Activated T-helper 1 cell treated with Interleukin-2 at 50 U/mL for 16 hours (primary cell): Measurements from ENCODE around the gene PLA2G4B.
A peak's percentile ranks its signal among the peaks of the same experiment; 100 is the strongest.

ENCODE experiments used
- DNase-seq: peaks from one replicate; pipeline ENCODE4 v3.0.0-alpha.2; 2020; ENCODE audit warnings: low read depth

Gene PLA2G4B

DNA sequence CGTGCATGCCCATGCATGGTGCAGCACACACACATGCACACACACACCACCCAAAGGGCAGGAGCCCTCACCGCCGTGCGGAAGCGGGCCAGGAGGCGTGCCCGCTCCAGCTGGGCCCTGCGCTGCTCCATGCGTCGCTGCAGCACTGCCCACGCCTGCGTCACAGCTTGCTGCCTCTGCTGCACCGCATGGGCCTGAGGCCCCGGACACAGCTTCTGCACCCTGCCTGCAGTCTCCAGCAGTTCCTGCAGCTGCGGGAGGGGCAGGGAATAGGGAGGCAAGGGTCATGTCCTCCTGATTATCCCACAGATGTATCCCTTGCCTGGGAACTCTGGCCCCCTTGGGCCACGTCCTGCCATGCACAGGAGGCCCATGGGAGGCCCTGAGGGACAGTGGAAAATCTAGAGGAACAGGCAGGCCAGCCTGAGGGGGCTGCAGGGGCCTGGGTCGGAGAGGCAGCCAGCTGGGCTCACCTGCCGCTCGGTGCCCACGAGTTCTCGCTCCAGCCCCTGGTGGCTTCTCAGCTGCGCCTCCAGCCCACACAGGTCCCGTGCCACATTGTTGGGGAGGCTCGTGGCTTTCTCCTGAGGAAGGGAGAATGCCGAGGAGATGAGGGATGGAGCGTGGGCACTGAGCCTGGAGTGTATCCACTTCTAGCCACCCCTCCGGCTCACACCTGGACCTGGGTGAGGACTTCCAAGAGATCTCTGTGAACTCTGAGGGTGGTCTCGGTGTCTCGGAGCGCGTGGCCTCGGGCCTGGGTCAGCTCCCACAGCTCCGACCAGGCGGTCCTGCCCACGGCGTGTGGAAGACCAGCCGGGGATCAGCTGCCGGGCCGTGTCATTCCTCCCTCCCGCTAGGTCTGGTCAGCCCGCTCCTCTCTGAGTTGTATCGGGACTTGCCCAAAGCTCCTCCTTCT is 31.4 kb downstream of the PLA2G4B start:
- no peak for DNase-seq

DNA sequence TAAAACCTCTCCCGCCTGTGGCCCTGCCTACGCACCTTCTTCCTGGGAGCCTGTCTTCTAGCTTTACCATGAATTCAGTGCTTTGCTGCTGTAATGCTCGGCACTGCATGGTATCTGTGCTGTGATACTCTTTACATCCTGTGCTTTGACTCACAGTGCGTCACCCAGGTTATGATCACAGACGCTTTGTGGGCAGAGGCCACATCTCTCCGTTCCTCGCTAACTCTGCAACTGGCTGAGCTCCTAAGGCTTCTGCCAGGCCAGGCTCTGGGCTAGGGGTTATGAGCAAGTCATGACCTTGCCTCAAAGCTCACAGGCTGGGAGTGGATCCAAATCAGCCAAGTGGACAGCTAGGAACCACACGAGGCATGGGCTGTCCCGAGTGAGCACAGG is 32.0 kb downstream of the PLA2G4B start:
- DNase-seq, result peak; percentile 45

DNA sequence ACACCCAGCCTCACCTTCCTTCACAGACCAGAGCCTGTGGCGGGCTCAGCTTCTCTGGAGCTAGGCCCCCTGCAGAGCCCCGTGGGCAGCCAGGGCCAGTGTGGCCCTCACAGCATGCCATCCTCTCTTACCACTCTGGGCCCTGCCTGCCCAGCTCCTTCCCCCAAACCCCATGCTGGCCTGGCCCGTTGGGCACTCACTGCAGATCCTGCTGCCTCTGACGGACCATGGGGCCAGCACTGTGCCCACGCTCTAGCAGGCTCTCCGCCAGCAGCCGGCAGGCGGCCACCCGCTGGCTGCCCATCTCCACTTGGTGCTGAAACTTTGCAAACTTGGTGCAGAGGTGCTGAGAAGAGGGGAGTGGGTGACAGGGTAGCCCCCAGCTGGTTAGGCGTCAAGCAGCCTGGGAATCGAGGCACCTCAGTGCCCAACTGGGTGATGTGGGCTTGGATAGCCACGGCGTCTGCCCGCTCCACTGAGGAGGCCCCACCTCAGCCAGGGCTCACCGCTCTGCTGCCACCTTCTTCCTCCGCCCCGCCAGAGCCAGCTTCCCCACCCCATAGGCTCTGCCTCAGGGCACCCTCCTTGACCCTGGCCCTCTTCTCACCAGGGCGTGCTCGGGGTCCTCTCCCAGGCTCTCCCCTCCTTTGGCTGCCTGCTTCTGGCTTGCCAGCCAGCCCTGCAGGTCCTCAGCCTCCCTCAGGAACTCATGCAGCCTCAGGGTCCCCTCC is 32.7 kb downstream of the PLA2G4B start:
- DNase-seq, result no peak

DNA sequence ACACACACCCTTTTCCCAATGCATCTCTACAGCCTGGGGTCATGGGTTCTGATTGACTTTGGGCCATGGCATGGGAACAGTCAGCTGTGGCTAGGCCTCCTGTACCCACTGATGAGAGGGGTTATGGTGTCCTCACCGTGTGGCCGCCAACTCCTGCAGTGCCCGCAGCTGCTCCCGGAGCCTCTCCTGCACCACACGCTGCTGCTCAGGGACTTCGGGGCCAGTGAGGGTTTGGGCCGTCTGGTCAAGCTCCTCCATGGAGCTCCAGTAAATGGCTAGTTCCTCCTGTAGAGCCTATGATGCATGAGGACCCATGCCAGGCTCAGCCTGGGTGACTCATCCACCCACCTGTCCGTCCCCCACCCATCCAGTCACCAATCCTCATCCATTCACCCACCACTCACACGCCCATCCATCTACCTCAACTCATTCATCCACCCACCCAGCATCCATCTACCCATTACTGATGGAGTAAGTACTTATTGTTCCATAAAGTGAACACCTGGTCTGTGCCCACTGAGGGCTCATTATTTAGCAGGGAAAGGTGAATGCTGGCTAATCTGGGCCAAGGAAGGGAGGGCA is 33.6 kb downstream of the PLA2G4B start:
- no peak for DNase-seq

DNA sequence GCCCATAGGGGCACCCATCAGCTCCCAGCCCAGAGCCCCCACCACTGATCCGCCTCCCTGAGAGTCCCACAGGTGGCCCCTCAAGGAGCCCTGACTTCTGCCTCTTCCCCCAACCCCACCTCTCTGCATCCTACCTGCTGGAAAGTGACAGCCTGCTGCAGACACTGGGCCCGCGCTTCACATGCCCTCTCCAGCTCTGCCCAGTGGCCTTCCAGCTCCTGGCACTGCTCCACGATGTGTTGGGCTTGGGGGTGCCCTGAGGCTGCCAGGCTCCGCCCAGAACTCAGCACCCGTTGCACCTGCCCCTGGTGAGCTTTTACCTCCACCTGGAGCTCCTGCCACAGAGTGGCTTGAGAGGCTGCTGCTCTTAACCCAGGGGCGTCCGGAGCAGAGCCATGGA is 35.1 kb downstream of the PLA2G4B start:
- DNase-seq, result no peak

GRCh38 chr15:41874736-41875135 is 36.1 kb downstream of the PLA2G4B start:
- no peak for DNase-seq

GRCh38 chr15:41876007-41876406 is 37.4 kb downstream of the PLA2G4B start:
- DNase-seq, result no peak

DNA sequence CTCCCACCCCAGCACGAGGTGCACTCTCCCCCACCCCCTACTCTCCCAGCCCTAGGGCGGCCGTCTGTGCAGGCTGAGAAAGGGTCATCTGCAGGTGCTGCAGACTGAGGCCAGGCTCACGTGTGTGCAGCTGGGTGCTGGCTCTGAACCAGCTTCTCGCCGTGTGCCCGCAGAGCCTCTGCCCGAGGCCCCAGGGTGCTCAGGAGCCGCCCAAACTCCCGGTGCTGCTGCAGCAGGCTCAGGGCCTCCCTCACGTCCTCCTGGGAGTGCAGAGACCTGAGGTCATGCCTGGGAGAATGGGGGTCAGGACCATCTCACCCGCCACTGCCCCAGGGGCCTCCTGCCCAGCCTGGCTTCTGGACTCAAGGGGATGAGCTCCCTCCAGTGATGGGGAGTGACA is 38.0 kb downstream of the PLA2G4B start:
- no peak for DNase-seq

DNA sequence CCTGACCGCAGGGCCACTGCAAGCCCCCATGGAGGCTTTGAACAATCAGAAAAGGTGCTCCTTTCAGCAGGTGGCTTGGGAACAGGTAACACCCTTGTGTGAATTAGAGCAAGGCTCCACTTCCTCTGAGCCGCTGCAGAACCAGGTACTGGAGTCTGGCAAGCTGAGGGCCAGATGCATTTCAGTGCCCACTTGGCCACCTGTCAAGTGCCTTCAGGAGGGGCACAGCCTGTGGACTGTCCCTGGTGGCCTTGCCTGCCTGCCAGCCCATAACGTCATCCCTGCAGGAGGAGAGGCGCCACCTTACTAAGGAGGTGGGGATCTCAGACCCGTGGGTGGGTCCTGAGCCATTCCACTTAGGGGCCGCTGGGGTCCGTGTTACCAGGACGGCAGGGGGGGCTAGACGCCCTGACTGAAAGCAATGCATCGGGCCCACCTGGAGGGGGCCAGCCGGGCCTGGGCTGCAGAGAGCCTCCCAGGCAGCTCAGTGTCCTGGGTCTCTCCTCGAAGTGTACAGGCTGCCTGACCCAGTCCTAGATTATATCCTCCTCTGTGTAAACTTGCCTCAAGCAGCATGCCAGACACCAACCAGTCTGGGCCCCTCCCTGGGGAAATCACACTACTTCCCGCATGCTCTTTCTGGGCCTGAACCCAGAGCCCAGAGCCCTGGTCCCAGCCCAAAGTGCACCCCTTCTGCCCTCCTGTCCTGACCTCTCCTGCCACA is 39.1 kb downstream of the PLA2G4B start:
- no peak for DNase-seq

GRCh38 chr15:41878355-41878699 is 39.7 kb downstream of the PLA2G4B start:
- no peak for DNase-seq

- DNase-seq, result no peak
These were observed 40.7 kb downstream of the PLA2G4B start for GRCh38 chr15:41879321-41879845.

GRCh38 chr15:41880156-41880877 is 41.7 kb downstream of the PLA2G4B start:
- no peak for DNase-seq

DNA sequence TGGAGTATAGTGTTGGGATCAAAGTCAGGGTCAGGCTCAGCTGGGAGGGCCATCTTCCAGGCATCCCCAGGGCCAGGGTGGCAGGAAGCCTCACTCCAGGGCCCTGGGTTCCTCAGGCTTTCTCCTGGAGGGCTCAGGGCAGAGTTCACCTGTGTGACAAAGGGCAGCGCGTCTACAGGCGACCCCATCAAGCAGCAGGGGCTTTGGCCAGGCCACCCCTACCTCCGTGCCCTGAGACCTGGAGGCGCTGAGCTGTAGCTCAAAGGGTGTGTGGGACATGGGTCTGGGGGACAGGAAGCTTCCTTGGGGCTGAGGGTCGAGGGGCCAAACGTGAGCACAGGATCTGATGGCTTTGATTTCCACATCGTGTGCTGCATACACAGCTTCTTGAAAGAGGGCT is 42.4 kb downstream of the PLA2G4B start:
- DNase-seq, result no peak

DNA sequence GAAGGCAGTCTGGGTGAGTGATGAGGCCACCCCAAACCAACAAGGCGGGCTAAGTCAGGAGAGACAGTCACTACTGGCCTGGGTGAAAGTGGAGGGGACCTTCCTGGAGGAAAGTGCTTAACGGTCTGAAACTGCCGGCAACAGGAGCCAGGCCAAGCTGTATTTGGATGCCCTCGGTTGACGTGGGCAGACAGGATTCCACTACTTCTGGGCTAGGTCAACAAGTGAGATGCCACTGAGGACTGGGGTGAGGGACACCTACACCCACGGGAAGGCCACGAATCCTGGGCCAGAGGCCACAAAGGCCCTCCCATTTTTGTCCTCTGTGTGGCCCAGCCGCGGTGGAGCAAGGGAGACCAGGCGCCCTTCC is 42.9 kb downstream of the PLA2G4B start:
- no peak for DNase-seq

- DNase-seq, result no peak
These were observed 43.5 kb downstream of the PLA2G4B start for GRCh38 chr15:41881920-41882688.

DNA sequence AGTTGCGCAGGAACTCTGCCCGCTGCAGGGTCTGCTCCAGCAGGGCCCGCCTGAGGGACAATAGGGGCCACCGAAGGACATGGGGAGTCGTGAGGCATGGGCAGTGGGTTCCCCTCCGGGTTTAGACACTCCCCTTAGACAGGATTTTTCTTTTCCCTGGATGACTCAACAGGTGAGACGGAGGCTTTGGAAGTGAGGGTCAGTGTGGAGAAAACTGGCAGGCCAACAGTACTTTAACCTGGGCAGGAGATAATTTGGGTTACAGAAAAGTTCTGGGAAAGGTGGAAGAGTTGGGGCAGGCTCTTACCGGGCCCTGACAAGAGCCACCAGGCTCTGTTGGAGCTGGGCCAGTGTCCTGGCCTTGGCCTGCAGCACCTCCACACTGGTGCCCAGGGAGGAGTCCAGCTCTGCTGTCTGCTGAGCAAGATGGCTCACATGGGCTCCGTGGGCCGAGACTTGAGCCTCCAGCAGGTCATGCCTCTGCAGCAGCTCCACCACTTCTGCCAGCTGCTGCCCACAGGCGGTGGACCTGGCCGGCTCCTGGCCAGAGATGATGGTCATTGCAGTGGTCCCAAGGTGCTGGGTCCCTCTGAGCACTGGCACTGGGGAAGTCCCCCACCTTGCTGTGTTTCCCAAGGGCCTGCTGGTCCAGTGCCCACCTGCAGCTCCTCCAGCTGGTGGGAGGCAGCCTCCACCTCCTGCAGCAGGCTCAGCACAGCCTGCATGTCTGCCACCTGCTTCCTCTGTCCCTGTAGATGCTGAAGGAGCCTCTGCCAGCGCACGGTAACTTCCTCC is 44.2 kb downstream of the PLA2G4B start:
- DNase-seq, result no peak

- DNase-seq, result no peak
These were observed 44.8 kb downstream of the PLA2G4B start for GRCh38 chr15:41883484-41883825.

DNA sequence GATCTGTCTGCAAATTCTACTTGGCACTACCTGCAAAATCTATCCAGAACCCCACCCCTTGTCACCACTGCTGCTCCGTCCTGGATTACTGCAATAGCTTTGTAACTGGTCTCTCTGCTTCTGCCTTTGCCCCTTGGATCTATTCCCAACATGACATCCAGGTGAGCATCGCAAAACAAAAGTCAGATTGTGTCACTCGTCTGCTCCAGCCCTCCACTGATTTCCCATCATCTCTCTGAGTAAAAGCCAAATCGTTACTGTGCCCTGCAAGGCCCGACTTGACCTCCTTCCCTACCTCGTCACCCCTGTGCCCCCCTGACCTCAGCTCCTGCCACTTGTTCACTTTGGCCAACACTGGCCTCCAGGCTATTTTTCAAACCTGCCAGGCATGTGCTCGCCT is 45.8 kb downstream of the PLA2G4B start:
- DNase-seq, result no peak

DNA sequence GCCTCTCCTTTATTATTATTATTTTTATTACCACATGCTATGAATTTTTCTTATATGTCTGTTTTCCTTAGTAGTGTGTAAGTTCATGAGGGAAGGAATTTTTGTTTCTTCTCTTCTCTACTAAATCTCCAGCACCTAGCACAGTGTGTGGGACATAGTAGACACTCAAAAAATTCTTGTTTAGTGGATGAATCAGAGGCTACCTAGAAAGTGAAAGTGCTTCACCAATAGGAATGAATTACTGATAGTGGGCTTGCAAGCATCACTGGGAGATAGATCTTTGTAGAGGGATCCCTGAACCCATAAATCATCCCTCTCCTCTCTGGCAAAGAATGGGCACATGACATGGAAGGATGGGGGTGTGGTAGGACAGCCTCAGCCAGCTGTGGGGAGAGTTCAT is 46.7 kb downstream of the PLA2G4B start:
- DNase-seq, result no peak

GRCh38 chr15:41885841-41886240 is 47.2 kb downstream of the PLA2G4B start:
- no peak for DNase-seq
